AG04450 (cell line): Measurements from ENCODE around the gene PDXP. TPM values are rescaled to one million over a fixed set of nuclear protein-coding genes. Genes with fewer than 3 reads are reported as not detected.

Experiments used
- CTCF ChIA-PET: fragments of 300-600, 350-600 bp; formaldehyde crosslinking; extraction: SDS; loops from one replicate; lab custom pipeline; 2022; ENCODE audit warnings: antibody characterized with exemption, inconsistent platforms; lab: Charles Lee
- POLR2A ChIA-PET: fragments of 350-600 bp; formaldehyde crosslinking; extraction: SDS; loops from one replicate; lab custom pipeline; 2021; ENCODE audit warnings: antibody characterized with exemption, inconsistent platforms; lab: Yijun Ruan, JAX
- DNase-seq: peaks from one replicate; pipeline ENCODE4 v3.0.0-alpha.2; 2011; ENCODE audit warnings: low read depth, low spot score
- H3K27ac ChIP-seq: one replicate; pipeline ENCODE4 v1.5.1; 2012; ENCODE audit warnings: low read depth, low read length, control low read depth
- H3K27me3 ChIP-seq: one replicate; pipeline ENCODE4 v1.6.0; 2012; ENCODE audit warnings: low read length; ENCODE audit not compliant: control insufficient read depth, insufficient read depth
- H3K4me3 ChIP-seq: 2 replicates; pipeline ENCODE4 v1.5.1; 2011; ENCODE audit warnings: mild to moderate bottlenecking, low read depth, low read length, control low read depth
- H3K9me3 ChIP-seq: 2 replicates; pipeline ENCODE4 v1.5.1; 2012; ENCODE audit warnings: low read length; ENCODE audit not compliant: control insufficient read depth, insufficient read depth
- CTCF ChIP-seq: IDR thresholded peaks from 2 replicates; pipeline ENCODE4 v1.5.1; 2011; ENCODE audit warnings: low read depth, low read length, control low read depth, inconsistent platforms
- polyA plus RNA-seq: library from polyadenylated mRNA; depleted of rRNA; stranded (reverse); fragments of >200 nt; gene quantifications from 2 replicates; pipeline ENCODE4 v1.2.3, GENCODE V29; 2011

PDXP gene
- polyA plus RNA-seq, 1 experiment: 11.7 TPM

- peaks cover 6% of the 10 kb centered on the region; the same call in 1 of the 2 replicates for H3K9me3 ChIP-seq
- no peak overlapping the region for H3K27ac ChIP-seq
- CTCF ChIA-PET: interaction anchor here (0.7 kb wide), 1 partner anchor 26 kb away, joined by 6 read pairs; no protein-coding TSS in a partner anchor
- POLR2A ChIA-PET: interaction anchor here (0.7 kb wide), 1 partner anchor 109 kb away, joined by 5 read pairs; no protein-coding TSS in a partner anchor
- DNase-seq: no peak
- no peaks in the 10 kb centered on the region for H3K27me3 ChIP-seq
- TF ChIP-seq CTCF: no peak
- no peak overlapping the region for H3K4me3 ChIP-seq
Measured at GRCh38 chr22:37708580-37709444, 50.3 kb downstream of the PDXP start.

- TF ChIP-seq CTCF: no peak
Measured at GRCh38 chr22:37709445-37709765, 50.9 kb downstream of the PDXP start.

GRCh38 chr22:37710675-37711074 is 52.2 kb downstream of the PDXP start:
- H3K9me3 ChIP-seq: peaks cover 6% of the 10 kb centered on the region; the same call in 1 of the 2 replicates
- no peaks in the 10 kb centered on the region for H3K27me3 ChIP-seq
- ChIA-PET POLR2A (interaction anchor here (1.4 kb wide), 1 partner anchor 69 kb away, joined by 3 read pairs; no protein-coding TSS in a partner anchor), CTCF (no interaction called here)
- no peak overlapping the region for H3K4me3 ChIP-seq
- TF ChIP-seq CTCF: no peak
- no peak for DNase-seq
- H3K27ac ChIP-seq: no peak overlapping the region

More at GRCh38 chr22:37709445-37709765, 50.9 kb downstream of the PDXP start:
- no peak for DNase-seq
- Histone ChIP-seq H3K27me3 (no peaks in the 10 kb centered on the region), H3K27ac (no peak overlapping the region), H3K9me3 (peaks cover 6% of the 10 kb centered on the region; the same call in 1 of the 2 replicates), H3K4me3 (no peak overlapping the region)
- ChIA-PET CTCF (no interaction called here), POLR2A (no interaction called here)

GRCh38 chr22:37711490-37711889 is 53.0 kb downstream of the PDXP start:
- H3K9me3 ChIP-seq: peaks cover 6% of the 10 kb centered on the region; the same call in 1 of the 2 replicates
- no peaks in the 10 kb centered on the region for H3K27me3 ChIP-seq
- H3K27ac ChIP-seq: no peak overlapping the region
- no peak for DNase-seq
- POLR2A ChIA-PET: interaction anchor here (1.4 kb wide), 1 partner anchor 69 kb away, joined by 3 read pairs; no protein-coding TSS in a partner anchor
- CTCF ChIA-PET: no interaction called here
- no peak for TF ChIP-seq CTCF
- H3K4me3 ChIP-seq: no peak overlapping the region

GRCh38 chr22:37713761-37714160 is 55.2 kb downstream of the PDXP start:
- Histone ChIP-seq H3K4me3 (no peak overlapping the region), H3K27ac (no peak overlapping the region), H3K27me3 (no peaks in the 10 kb centered on the region), H3K9me3 (peaks cover 6% of the 10 kb centered on the region; the same call in 1 of the 2 replicates)
- no peak for DNase-seq
- POLR2A ChIA-PET: no interaction called here
- TF ChIP-seq CTCF: no peak
- CTCF ChIA-PET: interaction anchor here (1.5 kb wide), 1 partner anchor 17 kb away, joined by 5 read pairs; no protein-coding TSS in a partner anchor
